Measurements from ENCODE around the gene PTPN7.

PTPN7 gene

DNA sequence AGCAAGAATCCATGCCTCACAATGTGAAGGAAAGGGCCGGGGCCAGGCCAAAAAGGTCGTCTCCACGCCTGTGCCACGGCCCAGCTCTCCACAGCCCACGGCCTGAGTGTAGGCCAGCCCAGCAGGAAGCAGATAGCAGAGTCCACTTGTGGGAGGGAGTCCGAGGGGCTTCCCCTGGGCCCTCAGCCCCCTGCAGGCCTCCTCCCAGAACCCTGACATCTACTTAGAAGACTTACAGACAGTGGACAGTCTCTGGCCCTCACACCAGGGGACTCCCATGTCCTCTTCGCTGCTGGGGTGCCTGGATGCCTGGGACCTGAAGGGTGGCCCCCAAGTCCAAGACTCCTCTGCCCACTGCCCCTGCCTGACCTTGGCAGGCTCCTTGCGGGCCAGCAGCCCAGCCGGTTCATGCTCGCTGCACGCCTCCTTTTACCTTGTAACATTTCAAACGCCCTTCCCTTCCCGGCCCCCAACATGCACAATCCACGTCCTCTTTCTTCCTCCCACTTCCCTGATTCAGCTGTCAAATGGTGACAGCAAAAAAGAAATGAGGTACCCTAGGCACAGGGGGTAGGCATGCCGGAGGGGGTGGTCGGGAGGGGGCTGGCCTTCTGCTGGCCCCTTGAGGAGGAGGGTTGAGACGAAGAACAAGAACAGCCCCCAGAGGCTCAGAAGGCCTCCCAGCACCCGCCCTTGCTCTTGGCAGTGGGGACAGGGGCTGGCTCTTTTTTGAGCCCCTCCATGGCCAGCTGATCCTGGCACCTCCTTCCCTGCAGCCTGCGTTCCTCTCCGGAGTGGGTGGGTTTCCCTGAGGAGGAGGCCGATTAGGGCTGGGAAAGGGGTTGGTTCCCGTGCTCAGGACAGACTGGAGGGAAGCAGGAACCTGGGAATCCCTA, 997 bp upstream of the PTPN7 start:
- TF ChIP-seq CTCF (IDR thresholded peaks at IDR 0.05; ENCODE audit: insufficient read depth, low read depth, low read length, missing control alignments): no peak
- no peak for DNase-seq (ENCODE audit: low read depth)
- no peak overlapping the region for H3K4me3 ChIP-seq (ENCODE audit: low read length)

- no peak for TF ChIP-seq CTCF (IDR thresholded peaks at IDR 0.05; ENCODE audit: insufficient read depth, low read depth, low read length, missing control alignments)
- no peak for DNase-seq (ENCODE audit: low read depth)
- no peak overlapping the region for H3K4me3 ChIP-seq (ENCODE audit: low read length)
Observed at GRCh38 chr1:202159534-202160371, 649 bp downstream of the PTPN7 start.

DNA sequence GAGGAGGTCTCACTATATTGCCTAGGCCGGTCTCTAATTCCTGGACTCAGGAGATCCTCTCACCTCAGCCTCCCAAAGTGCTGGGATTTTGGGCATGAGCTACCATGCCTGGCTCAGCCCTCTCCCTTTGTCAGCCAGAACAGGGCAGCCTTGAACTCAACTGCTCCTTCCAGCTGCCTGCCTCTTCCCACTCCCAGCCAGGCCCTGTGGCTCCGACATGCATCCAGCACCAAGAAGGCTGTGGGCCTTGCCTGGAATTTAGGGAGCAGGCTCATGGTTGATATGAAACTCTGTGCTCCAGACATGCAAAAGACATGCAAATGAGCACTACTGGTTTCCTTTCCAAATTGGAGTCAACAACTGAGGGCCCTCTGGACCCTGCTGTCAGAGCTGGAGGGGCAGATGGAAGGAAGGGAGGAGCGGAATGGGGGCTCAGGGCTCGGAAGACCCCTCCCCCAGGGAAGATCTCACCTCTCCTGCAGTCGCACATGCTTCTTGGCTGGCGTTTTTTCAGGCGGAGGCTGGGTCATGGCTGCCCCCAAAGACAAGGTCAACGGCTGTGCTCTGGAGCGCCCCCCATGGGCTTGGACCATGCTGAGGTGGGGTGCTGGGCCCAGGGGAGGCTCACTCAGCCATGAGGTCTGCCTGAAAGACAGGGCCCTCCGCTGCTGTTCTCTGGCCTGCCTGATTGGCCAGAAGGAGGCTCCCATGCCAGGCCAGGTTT, 1.4 kb downstream of the PTPN7 start:
- TF ChIP-seq CTCF (IDR thresholded peaks at IDR 0.05; ENCODE audit: insufficient read depth, low read depth, low read length, missing control alignments): no peak
- no peak for DNase-seq (ENCODE audit: low read depth)
- no peak overlapping the region for H3K4me3 ChIP-seq (ENCODE audit: low read length)

- H3K4me3 ChIP-seq (ENCODE audit: low read length): no peak overlapping the region
- no peak for TF ChIP-seq CTCF (IDR thresholded peaks at IDR 0.05; ENCODE audit: insufficient read depth, low read depth, low read length, missing control alignments)
- no peak for DNase-seq (ENCODE audit: low read depth)
Observed at GRCh38 chr1:202157945-202158344, 2.5 kb downstream of the PTPN7 start.

DNA sequence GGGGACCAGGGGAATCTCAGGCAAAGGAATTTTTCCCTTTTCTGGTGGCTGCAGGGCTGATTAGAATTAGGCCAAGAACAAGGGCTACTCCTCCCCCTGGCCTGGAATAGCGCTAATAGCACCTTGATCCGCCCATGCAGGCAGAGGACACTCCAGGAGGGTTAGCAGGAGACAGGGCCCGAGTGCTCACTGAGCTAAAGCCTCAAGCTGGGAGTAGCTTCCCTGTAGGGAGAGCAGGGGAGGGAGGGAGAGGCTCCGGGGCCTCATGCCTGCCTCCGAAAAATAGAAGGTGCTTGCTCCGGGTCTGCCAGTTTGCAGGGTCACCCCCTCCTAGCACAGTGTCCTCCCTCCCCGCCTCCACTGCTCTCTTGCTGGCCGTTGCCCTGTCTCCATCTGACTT, 3.8 kb downstream of the PTPN7 start:
- no peak for TF ChIP-seq CTCF (IDR thresholded peaks at IDR 0.05; ENCODE audit: insufficient read depth, low read depth, low read length, missing control alignments)
- no peak overlapping the region for H3K4me3 ChIP-seq (ENCODE audit: low read length)
- no peak for DNase-seq (ENCODE audit: low read depth)

DNA sequence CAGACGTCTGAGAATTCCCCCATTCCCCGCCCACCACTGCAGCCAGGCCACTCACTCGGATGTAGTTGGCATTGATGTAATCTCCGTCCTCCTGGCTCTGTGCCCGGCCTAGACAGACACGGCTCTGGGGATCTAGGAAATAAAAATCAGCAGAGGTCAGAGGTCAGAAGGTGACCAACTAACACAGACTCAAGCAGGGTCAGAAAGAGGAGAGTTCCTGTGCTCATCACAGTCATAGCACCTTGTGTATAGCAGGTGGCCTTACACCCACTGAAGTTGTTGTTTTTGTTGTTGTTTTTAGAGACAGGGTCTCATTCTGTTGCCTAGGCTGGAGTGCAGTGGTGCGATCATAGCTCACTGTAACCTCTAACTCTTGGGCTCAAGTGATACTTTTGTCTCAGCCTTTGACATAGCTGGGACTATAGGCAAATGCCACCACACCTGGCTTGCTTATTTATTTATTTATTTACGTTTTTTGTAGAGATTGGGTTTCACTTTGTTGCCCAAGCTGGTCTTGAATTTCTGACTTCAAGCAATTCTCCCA, 4.9 kb downstream of the PTPN7 start:
- no peak overlapping the region for H3K4me3 ChIP-seq (ENCODE audit: low read length)

More for the DNA sequence above, 4.9 kb downstream of the PTPN7 start:
- DNase-seq (ENCODE audit: low read depth): peak; percentile 36
- TF ChIP-seq CTCF (IDR thresholded peaks at IDR 0.05; ENCODE audit: insufficient read depth, low read depth, low read length, missing control alignments): no peak

Measured in epithelial cell of esophagus (primary cell).